Gastroesophageal sphincter (tissue), 4 donors: ENCODE data around the gene BCL2L13. TPM values are rescaled to one million over a fixed set of nuclear protein-coding genes. Genes with fewer than 3 reads are reported as not detected.

Experiments used
- ATAC-seq: fragments of 150-250 bp; one replicate; pipeline ENCODE4 v1.9.1; 2016; ENCODE audit warnings: mild to moderate bottlenecking, moderate library complexity
- H3K27ac ChIP-seq, 4 donors: fragments of 200-600 bp; sonication (generic) in 3 of 4; 1 replicate in 3 of 4; 2 replicates in 1 of 4; pipeline ENCODE4 v1.5.1; 2016 to 2019
- H3K27me3 ChIP-seq: fragments of 200-600 bp; sonication (generic); one replicate; pipeline ENCODE4 v1.5.1; 2019
- H3K36me3 ChIP-seq, 2 donors: fragments of 200-600 bp; sonication (generic); one replicate each; pipeline ENCODE4 v1.5.1; 2019; ENCODE audit warnings: control low read depth in 1 of 2
- H3K4me1 ChIP-seq, 3 donors: fragments of 200-600 bp; sonication (generic); 1 replicate in 2 of 3; 2 replicates in 1 of 3; pipeline ENCODE4 v1.5.1; 2016 to 2019; ENCODE audit warnings: control low read depth in 2 of 3
- H3K4me3 ChIP-seq, 2 donors: fragments of 200-600 bp; sonication (generic); one replicate each; pipeline ENCODE4 v1.5.1; 2019; ENCODE audit warnings: mild to moderate bottlenecking in 1 of 2, moderate library complexity in 1 of 2
- H3K9me3 ChIP-seq, 3 donors: fragments of 200-600 bp; sonication (generic); one replicate each; pipeline ENCODE4 v1.5.1; 2017 to 2019; ENCODE audit warnings: control low read depth in 2 of 3
- CTCF ChIP-seq, 4 experiments: fragments of 200-600 bp in 2 of 4; fragments of 450-650 bp in 2 of 4; sonication (generic) in 1 of 4; IDR thresholded peaks; one replicate each; pipeline ENCODE4 v1.5.1; 2017 to 2019; ENCODE audit warnings: antibody characterized with exemption in 4 of 4, mild to moderate bottlenecking in 2 of 4, moderate library complexity in 2 of 4
- EP300 ChIP-seq: sonication (generic); formaldehyde crosslinking; IDR thresholded peaks from one replicate; pipeline ENCODE4 v1.6.1; 2017; ENCODE audit warnings: antibody characterized with exemption, mild to moderate bottlenecking
- POLR2A ChIP-seq, 2 donors: fragments of 450-650 bp; IDR thresholded peaks; one replicate each; pipeline ENCODE4 v1.6.1; 2017; ENCODE audit warnings: antibody characterized with exemption in 2 of 2, mild to moderate bottlenecking in 2 of 2, moderate library complexity in 1 of 2
- POLR2AphosphoS5 ChIP-seq: sonication (generic); formaldehyde crosslinking; IDR thresholded peaks from one replicate; pipeline ENCODE4 v1.6.1; 2017; ENCODE audit warnings: antibody characterized with exemption
- WGBS, 2 donors: methylation state at CpG; one replicate each; pipeline ENCODE4 v1.1.5; 2018; ENCODE audit warnings: low coverage in 1 of 2; 5-methylcytosine and 5-hydroxymethylcytosine counted together
- total RNA-seq, 4 donors: library from RNA; depleted of rRNA; stranded (reverse); fragments of >200 nt; gene quantifications; one replicate each; pipeline ENCODE4 v1.1.0, GENCODE V29; 2016

BCL2L13 gene
- total RNA-seq, 4 donors from 2014 or later = 68.5 to 193 (median 131) TPM

DNA sequence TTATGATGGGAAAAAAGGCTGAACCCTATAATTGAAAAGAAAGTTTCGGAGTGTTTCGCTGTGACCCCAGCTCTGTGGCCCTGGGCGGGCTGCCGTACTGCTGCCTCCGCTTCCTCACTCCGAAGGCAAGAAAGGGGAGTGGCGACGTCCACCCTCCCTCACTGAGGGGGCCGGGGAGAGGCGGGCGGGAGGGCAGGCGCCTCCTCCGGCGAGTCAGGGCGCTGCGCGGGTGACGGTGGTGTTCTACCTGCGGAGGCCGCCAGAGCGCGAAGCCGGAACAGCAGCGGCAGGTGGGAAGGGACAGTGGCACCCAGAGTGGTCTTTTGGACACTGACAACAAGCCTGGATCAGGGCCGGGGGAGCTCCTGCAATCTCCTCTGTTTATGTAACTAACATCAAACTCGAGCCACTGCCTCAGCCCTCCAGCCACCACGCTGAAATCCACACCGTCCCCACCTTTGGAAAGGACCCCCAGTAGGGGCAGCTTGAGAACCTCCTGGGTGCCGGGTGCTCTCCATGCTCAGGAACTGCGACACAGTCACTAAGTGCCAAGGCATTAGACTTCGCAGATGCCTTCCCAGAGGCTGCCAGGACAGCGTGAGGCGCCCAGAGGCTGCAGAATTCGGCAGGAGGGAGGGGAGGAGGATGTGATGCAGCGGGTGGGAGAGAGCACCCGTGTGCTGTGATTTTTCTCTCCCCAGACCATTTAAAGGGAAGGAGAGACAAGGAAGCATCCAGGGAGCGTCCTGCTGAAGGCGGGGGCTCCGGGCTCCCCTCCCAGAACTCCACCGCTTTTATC is 110.2 kb downstream of the BCL2L13 start:
- ATAC-seq = peak; percentile 78
- no peak overlapping the region for H3K27ac ChIP-seq
- H3K4me3 ChIP-seq = peak overlapping the region in 1 of 2 donors; percentile 31
- 67 to 80% methylated on average over 9 to 14 of the region's 40 CpGs for WGBS, 2 donors
- H3K27me3 ChIP-seq = no peaks in the 10 kb centered on the region
- no peaks in the 10 kb centered on the region for H3K9me3 ChIP-seq
- no peaks in the 10 kb centered on the region for H3K4me1 ChIP-seq
- H3K36me3 ChIP-seq = peaks cover 0 to 3% of the 10 kb centered on the region in 2 donors
- TF ChIP-seq POLR2AphosphoS5 (no peak), CTCF (IDR thresholded peaks at IDR 0.05) (peak in 2 of 4 experiments; percentile 37 to 61)

DNA sequence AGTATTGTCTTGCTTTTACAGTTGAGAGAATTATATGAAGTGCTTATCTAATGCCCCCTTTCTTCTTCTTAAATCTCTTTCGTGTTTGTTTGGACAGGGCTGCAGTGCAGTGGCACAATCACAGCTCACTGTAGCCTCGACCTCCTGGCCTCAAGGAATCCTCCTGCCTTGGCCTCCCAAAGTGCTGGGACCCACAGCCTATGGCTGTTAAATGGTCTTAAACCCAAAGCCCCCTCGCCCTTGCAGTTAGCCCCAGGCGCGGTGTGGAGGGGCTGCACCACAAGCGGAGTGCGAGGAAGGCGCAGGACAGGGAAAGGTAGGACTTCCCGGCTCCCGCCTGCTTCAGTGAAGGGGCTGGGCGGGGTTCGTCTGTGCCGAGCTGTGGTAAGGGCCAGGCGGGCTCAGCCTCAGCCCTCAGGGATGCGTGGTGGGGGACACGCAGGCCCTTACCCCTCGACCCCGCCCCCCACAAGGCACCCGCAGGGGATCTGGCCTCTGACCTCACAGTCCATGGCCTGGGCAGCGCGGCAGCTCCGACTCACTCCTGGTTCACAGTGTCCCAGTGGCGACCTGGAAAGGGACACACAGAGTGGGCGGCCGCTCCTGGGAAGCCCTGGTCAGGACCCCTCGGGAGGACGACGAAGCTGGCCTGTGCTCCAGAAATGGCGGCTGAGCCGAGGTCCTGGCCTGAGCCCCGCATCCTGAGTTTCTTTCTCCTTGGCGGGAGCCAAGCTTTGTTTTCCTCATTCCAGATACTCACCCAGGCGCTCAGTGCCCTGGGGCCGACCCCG is 111.2 kb downstream of the BCL2L13 start:
- Histone ChIP-seq H3K27me3 (no peaks in the 10 kb centered on the region), H3K4me3 (no peak overlapping the region), H3K4me1 (no peaks in the 10 kb centered on the region), H3K9me3 (no peaks in the 10 kb centered on the region), H3K36me3 (peaks cover 0 to 3% of the 10 kb centered on the region in 2 donors), H3K27ac (no peak overlapping the region)
- ATAC-seq = no peak
- TF ChIP-seq POLR2A (IDR thresholded peaks at IDR 0.05) = no peak
- TF ChIP-seq EP300 = no peak
- no peak for TF ChIP-seq POLR2AphosphoS5
- TF ChIP-seq CTCF (IDR thresholded peaks at IDR 0.05) = no peak
- WGBS, 2 donors = 78 to 81% methylated on average over 4 to 5 of the region's 35 CpGs

GRCh38 chr22:17751596-17751995 is 113.0 kb downstream of the BCL2L13 start:
- no peaks in the 10 kb centered on the region for H3K4me1 ChIP-seq
- WGBS, 2 donors = 94 to 100% methylated on average over 1 to 2 of the region's 6 CpGs
- no peaks in the 10 kb centered on the region for H3K9me3 ChIP-seq
- no peak overlapping the region for H3K27ac ChIP-seq
- no peaks in the 10 kb centered on the region for H3K27me3 ChIP-seq
- H3K36me3 ChIP-seq = peaks cover 0 to 3% of the 10 kb centered on the region in 2 donors
- no peak for ATAC-seq
- TF ChIP-seq POLR2A (IDR thresholded peaks at IDR 0.05) (no peak), POLR2AphosphoS5 (no peak), CTCF (IDR thresholded peaks at IDR 0.05) (no peak), EP300 (no peak)
- H3K4me3 ChIP-seq = no peak overlapping the region

DNA sequence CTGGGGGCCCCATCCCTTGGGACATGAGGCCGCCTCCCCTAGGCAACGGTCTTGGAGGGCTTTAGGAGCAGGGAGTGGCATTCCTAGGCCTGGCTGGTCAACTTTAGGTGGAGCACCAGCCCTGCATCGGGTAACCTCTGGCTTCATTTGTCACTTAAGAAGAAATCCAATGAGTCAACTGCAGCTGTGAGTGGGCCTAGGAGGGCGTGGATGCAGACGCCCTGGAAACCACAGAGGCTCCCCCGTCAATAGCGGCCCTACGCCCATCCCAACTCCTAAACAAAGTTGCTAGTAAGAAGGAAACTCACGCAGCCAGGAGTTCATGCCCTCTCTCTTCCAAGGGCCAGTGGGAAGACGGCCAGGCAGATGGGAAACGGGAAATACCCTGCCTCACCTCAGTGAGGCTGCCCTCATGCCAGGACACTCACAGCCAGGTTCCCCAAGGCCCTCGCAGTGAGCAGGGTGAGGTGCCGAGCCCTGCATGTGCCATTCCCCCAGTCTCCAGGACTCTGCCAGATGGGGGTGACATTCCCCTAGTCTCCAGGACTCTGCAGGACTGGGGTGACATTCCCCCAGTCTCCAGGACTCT is 114.9 kb downstream of the BCL2L13 start:
- no peak for ATAC-seq
- Histone ChIP-seq H3K27me3 (no peaks in the 10 kb centered on the region), H3K36me3 (peaks cover 0 to 2% of the 10 kb centered on the region in 2 donors), H3K27ac (no peak overlapping the region), H3K4me1 (no peaks in the 10 kb centered on the region), H3K4me3 (no peak overlapping the region), H3K9me3 (no peaks in the 10 kb centered on the region)
- TF ChIP-seq POLR2AphosphoS5 (no peak), CTCF (IDR thresholded peaks at IDR 0.05) (no peak)
- no CpG with 5 or more reads among the region's 13 CpGs for WGBS, 2 donors
